Measurements from ENCODE around the gene ZNRD2. TPM values are rescaled to one million over a fixed set of nuclear protein-coding genes. Genes with fewer than 3 reads are reported as not detected.

Gene ZNRD2
- total RNA-seq, 1 experiment from 2014 or later: 45.8 TPM

DNA sequence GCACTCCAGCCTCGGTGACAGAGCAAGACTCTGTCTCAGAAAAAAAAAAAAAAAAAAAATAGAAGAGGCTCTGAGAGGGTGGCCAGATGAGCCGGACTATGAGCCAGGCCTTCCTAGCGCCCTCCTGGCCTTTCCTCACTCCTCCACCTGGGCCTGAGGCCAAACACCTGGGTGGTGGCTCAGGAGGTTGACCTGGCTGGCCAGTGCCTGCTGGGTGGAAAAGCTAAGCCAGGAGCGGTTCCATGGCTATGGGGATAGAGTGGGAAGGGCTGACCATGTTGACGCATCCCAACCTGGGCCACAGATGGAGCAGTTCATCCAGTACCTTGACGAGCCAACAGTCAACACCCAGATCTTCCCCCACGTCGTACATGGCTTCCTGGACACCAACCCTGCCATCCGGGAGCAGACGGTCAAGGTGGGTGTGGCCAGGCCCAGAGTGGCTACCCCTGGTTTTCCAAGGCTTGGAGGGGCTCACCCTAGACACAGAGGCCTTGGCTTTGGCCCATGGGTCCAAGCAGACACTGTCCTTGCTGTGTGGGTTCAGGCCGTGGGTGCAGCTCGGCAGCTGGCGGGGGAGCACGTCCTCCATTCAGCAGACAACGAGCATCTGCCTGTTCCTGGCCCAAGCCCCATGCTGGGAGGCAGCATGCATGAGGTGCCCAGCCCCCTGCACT is 37.8 kb upstream of the ZNRD2 start:
- Histone ChIP-seq H3K23me2 (ENCODE audit: insufficient read length, low read depth, low read length, poor library complexity, severe bottlenecking) (no peaks in the 10 kb centered on the region), H3K4ac (ENCODE audit: low read depth, low read length) (no peak overlapping the region), H4K8ac (replicated peaks; ENCODE audit: insufficient read length, low read depth, low read length) (no peak overlapping the region), H3K9me3 (ENCODE audit: control insufficient read depth, low read depth, low read length) (no peaks in the 10 kb centered on the region), H4K5ac (ENCODE audit: insufficient read length, low read depth, low read length) (no peak overlapping the region), H3K79me1 (ENCODE audit: insufficient read depth, low read depth, low read length, poor library complexity, severe bottlenecking) (no peaks in the 10 kb centered on the region), H2BK15ac (ENCODE audit: low read depth, low read length) (no peak overlapping the region), H3K79me2 (ENCODE audit: insufficient read depth, low read length) (no peaks in the 10 kb centered on the region), H2BK12ac (ENCODE audit: insufficient read length, low read depth, low read length) (no peak overlapping the region), H4K91ac (ENCODE audit: insufficient read length, low read depth, low read length) (no peak overlapping the region), H3T11ph (ENCODE audit: low read length) (no peak overlapping the region), H2AFZ (ENCODE audit: low read length) (no peak overlapping the region), H3K27ac (ENCODE audit: insufficient read length, low read depth, low read length) (no peak overlapping the region), H3K23ac (ENCODE audit: insufficient read length, low read depth, low read length) (no peak overlapping the region), H3K4me2 (ENCODE audit: insufficient read depth, insufficient read length, low read length) (no peak overlapping the region), H2BK120ac (ENCODE audit: low read depth, low read length, poor library complexity, severe bottlenecking) (no peak overlapping the region), H3K14ac (ENCODE audit: insufficient read depth, low read length) (no peak overlapping the region), H2BK20ac (ENCODE audit: low read depth, low read length, poor library complexity, severe bottlenecking) (no peak overlapping the region), H3K18ac (ENCODE audit: insufficient read length, low read depth, low read length) (no peak overlapping the region), H2BK5ac (ENCODE audit: insufficient read length, low read length) (no peak overlapping the region), H3K9ac (ENCODE audit: extremely low read depth, insufficient read length, low read length) (no peak overlapping the region), H2AK5ac (ENCODE audit: insufficient read length, low read length) (no peak overlapping the region), H4K20me1 (ENCODE audit: control insufficient read depth, insufficient read depth, insufficient read length) (no peaks in the 10 kb centered on the region), H3K27me3 (ENCODE audit: insufficient read depth, low read length) (no peaks in the 10 kb centered on the region), H3K56ac (ENCODE audit: insufficient read length, low read depth, low read length) (no peak overlapping the region), H3K4me1 (ENCODE audit: insufficient read depth, low read length) (no peaks in the 10 kb centered on the region)
- no peaks in the 10 kb centered on the region for H3K4me1 Mint-ChIP-seq
- H3K27me3 Mint-ChIP-seq (ENCODE audit: low read depth): peaks cover 1% of the 10 kb centered on the region; the same call in 1 of the 2 replicates
- no CpG with 5 or more reads among the region's 15 CpGs for WGBS (ENCODE audit: extremely low coverage, insufficient read length, low lambda C conversion rate)
- no peak for DNase-seq
- H3K27ac Mint-ChIP-seq: no peak overlapping the region
- peaks cover 13 to 64% (median 55%) of the 10 kb centered on the region in 3 experiments for H3K36me3 Mint-ChIP-seq (ENCODE audit: insufficient read depth in 1 of 3, low read depth in 3 of 3)
- no peaks in the 10 kb centered on the region; a peak in 1 of 5 replicates for H3K9me3 Mint-ChIP-seq
- no peak overlapping the region for H3K4me3 Mint-ChIP-seq
- TF ChIP-seq, protein P1, sequence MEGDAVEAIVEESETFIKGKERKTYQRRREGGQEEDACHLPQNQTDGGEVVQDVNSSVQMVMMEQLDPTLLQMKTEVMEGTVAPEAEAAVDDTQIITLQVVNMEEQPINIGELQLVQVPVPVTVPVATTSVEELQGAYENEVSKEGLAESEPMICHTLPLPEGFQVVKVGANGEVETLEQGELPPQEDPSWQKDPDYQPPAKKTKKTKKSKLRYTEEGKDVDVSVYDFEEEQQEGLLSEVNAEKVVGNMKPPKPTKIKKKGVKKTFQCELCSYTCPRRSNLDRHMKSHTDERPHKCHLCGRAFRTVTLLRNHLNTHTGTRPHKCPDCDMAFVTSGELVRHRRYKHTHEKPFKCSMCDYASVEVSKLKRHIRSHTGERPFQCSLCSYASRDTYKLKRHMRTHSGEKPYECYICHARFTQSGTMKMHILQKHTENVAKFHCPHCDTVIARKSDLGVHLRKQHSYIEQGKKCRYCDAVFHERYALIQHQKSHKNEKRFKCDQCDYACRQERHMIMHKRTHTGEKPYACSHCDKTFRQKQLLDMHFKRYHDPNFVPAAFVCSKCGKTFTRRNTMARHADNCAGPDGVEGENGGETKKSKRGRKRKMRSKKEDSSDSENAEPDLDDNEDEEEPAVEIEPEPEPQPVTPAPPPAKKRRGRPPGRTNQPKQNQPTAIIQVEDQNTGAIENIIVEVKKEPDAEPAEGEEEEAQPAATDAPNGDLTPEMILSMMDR (conservative IDR thresholded peaks at IDR 0.05): no peak

All from H9 (cell line).